ENCODE measurements around the gene THRB.
A peak's percentile ranks its signal among the peaks of the same experiment; 100 is the strongest.

The THRB gene

DNA sequence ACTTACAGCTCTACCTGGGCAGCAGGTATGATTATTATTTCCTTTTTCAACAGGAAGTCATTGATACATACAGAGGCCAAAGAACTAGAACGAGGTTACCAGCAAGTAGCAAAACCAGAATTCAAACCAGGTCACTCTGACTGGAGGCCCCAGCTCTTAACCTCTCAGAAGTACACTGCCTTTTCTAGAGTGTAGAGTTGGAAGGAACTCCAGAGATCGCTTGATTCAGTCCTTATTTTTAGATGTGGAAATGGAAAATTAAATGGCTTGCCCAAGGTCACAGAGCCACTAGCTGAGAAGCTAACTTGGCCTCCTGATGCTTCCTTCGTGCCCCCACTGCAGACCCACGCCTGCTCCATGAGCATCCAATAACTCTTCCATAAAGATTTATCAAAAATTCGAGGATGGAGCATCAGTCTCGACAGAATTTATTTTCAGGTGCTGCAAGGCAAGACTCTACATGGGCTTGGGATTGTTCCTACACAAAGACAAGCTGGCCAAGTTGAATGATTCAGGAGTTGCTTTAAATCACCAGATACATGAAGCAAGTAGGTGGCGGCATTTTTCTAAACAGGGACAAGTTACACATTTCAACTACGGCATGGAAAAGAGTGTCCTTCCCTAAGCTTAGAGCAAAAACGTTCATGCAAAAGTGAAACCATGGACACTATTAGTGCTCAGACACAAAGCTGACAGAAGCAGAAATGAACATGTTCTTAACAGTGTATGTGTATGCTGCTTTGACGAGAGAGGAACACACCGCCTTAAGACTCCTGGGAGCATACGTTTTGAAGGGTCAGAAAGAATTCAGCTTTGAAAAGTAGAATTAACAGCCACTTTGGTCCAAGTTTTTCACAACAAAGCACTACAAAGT, 235.7 kb downstream of the THRB start:
- no peak for DNase-seq

DNA sequence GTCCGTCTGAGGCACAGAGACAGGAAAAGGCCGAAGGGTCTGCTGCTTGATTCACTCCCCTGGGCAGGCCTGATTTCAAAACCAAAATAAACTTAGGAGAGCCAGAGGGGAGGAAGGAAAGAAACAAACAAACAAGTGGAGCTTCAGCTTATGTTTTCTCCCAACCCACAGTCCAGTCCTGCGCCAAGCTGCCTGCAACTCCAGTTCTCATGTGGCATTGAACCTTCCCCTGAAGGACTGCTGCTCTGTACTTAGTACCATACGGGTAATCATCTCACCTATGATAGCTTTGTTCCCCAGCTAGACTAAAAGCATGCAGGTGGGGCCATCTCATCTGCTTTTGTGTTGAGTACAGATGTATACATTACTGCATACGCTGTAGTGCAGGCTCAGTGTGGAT, 236.4 kb downstream of the THRB start:
- no peak for DNase-seq

DNA sequence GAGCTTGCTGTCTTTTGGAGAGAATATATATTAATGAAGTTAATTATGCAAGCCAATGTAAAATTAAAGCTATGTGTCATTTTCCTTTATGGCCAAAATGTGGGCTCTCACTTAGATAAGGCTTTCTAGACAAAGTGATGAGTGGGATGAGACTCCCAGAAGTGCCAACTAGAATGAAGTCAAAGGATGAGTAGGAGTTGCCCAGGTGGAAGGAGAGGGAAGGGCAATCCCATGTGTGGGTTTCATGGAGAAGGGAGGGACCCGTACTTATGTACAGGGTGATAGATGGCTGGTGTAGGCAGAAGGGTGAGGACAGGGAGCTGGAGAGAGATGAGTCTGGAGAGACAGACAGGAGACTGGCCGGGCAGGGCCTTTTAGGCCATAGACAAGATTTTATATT, 239.2 kb downstream of the THRB start:
- no peak for DNase-seq

- peak; percentile 98 for DNase-seq
Measured at GRCh38 chr3:24254649-24255048, 240.0 kb downstream of the THRB start.

- no peak for DNase-seq
Measured at GRCh38 chr3:24253336-24253735, 241.3 kb downstream of the THRB start.

DNA sequence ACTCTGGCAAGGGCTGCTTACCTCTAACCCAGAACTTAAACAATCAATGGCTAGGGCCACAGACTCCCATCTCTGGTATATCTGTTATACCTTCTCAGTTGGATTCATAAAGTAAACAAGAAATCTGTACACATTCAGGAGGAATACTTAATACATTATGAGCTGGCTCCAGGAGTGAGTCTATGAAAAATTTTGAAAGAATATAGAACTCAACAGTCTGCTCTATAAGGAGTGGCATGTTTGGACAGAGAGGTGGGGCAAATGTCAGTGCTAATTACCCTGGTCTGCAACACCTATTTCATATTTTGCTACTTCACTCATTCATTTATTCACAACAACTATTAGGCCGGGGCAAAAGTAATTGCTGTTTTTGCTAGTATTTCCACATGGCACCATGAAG, 245.1 kb downstream of the THRB start:
- no peak for DNase-seq

DNA sequence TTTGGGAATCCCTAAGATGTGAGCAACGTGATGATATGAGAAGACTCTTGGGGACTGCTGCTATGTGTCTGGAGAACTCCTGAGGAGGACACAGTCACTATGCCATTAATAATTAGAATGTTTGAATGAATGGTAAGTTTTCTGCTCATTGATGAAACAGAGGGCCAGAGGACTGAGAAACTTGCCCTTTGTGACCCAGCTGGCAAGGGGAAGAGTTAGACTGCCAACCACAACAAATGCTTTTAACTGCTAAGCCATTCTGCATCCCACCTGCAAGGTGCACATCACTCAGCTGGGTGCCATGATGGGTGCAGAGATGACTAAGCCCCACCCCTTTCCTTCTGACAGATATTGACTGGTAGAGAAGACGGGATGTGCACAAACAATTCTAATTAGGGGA, 249.6 kb downstream of the THRB start:
- DNase-seq, result no peak

DNA sequence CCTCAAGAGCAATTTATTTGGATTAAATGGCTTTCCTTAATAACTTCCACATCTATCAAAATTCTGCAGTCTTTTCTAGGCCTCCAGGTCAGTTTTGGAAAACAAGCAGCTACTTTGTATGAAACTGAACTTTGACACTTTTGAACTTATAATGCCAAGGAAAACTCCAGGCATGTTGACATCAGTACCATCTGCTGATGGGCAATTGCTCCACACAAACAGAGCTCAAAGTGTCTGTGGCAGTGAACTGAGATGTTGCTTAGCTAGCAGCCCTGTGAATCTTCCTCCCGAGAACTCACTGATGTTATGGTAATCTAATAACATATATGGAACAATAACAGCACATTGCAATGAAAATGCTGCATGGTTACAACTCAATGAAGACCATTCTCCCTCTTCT, 250.2 kb downstream of the THRB start:
- no peak for DNase-seq

GRCh38 chr3:24242012-24242698, 252.5 kb downstream of the THRB start:
- peak; percentile 89 for DNase-seq

GRCh38 chr3:24240306-24240705, 254.3 kb downstream of the THRB start:
- DNase-seq, result no peak

DNA sequence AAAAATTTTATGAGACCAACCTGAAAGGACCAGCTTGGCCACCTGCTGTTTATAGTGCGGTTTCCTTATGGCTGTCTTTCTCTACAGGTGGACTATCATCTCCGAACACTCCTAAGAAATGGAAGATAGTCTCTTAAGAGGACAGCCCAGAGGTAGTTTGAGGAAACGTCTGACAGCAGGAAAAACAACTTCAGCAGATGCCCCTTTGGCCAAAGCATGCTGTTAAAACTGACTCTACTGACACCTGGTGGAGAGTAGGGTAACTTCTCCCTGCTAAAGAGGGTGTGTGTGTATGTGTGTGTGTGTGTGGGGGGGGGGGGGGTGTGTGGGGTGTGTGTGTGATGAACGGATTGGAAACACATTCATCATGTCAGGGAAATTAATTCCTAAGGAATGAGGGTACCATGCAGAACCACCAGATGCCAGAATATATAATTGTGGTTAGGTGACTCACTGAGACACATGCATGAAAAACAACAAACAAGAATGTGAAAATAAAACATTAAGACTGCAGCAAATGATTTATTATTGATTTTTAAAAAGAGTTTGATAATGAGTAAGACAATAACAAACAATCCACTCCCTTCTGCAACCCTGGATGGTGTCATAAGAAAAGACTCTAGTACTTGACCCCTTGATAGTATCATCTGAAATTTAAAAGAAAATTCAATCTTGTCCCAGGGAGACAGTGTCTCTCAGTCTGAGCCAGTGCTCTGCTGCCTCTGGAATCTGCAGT, 256.5 kb downstream of the THRB start:
- peak; percentile 96 for DNase-seq

- DNase-seq, result no peak
Measured at GRCh38 chr3:24235121-24235520, 259.5 kb downstream of the THRB start.

- DNase-seq, result no peak
Measured at GRCh38 chr3:24232784-24233183, 261.9 kb downstream of the THRB start.

GRCh38 chr3:24229468-24230221, 265.0 kb downstream of the THRB start:
- DNase-seq, result no peak

GRCh38 chr3:24227635-24228034, 267.0 kb downstream of the THRB start:
- no peak for DNase-seq

DNA sequence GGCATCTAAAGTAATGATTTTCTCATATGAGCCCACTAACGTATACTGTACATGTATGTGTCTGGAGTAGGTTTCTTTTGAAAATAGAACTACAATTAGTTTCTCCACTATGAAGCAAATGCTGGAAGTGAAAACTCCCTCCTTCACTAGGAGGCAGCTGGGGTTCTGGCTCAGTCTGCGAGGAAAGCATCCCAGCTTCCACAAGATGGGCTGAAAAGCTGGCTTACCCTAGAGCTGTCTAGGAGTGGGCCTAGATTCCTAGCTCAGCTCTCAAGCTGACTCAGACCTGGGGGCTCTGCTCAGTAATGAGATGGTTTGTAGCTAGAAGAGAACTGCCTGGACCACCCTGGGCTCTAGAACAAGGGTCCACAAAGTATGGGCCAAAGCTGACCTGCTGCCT, 268.3 kb downstream of the THRB start:
- no peak for DNase-seq

GRCh38 chr3:24225385-24225950, 269.2 kb downstream of the THRB start:
- DNase-seq, result no peak

GRCh38 chr3:24224666-24225384, 269.8 kb downstream of the THRB start:
- no peak for DNase-seq

DNA sequence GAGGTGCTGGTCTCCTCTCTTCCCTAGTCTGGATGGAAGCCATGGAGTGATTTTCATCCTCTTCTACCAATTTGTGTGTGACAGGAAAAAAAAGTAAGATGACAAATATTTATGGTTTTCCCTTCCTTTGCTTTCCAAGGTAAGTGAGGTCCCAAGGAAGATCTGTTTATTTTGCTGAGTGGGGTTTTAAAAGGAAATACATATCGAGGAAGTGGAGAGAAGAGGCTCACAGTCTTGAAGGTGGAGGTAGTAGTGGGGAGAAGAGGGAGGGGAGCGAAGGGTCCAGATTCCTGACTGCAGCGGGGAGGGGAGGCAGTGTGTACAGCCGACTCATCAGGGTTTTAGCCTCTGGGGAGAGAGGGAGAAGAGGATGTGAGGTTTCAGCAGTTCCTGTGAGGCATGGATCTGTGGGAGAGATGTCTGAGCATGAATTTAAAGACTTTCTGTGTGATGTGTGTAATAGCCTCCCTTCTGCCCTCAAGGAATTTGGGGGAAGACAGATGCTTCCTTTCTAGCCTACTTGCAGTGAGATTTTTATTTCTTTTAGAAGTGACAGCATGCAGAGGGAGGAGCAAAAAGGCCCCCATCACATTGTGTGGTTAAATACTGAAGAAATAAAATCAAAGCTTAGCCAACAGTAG, 272.4 kb downstream of the THRB start:
- peak; percentile 68 for DNase-seq

DNA sequence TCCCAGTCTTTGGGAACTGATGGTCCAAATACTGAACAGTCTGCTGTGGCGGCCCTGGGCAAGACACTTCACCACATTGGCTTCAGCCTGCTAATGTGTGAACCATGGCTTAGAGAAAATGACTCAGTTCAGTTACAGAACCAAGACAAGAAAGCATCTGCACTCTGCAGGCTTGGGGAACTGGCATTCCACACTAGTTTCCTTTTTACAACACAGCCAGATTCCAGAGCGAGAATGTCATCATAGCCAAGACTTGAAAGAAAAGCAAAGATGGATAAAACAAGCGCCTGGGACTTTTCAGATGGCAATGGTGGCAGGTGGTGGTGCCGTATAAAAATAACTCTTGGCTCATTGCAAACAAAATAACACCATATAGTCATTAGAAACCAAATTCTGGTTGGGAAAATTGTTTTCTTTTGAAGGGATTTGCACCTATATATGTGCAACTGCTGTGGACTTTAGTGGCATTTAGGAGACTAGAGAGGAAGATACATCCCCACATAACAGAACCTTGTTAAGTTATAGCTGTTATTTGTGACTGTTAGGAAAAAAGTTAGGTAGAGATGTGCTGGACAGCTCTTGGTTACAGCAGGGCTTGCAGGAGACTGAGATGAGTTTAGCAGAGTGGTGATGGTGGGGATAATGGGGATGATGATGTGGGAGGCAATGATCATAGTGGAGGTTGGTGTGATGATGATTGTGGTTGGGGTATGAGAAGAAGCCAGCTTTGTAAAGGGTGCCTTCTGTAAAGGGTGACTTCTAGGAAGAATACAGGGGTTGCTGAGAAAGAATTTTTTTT, 273.6 kb downstream of the THRB start:
- DNase-seq, result peak; percentile 97

GRCh38 chr3:24215502-24215901, 279.1 kb downstream of the THRB start:
- DNase-seq, result no peak
